Testis (tissue), 3 donors: ENCODE measurements around the gene RASGRF2. TPM values are rescaled to one million over a fixed set of nuclear protein-coding genes. Genes with fewer than 3 reads are reported as not detected.

Source experiments
- DNase-seq: peaks from one replicate; pipeline ENCODE4 v3.0.0-alpha.2; 2019
- H3K27ac ChIP-seq, 2 donors: fragments of 200-600 bp; sonication (generic); one replicate each; pipeline ENCODE4 v1.5.1; 2019
- H3K27me3 ChIP-seq: fragments of 200-600 bp; sonication (generic); one replicate; pipeline ENCODE4 v1.5.1; 2019
- H3K36me3 ChIP-seq: fragments of 200-600 bp; sonication (generic); one replicate; pipeline ENCODE4 v1.5.1; 2017; ENCODE audit warnings: low read depth; ENCODE audit errors: missing control alignments
- H3K4me1 ChIP-seq: fragments of 200-600 bp; sonication (generic); one replicate; pipeline ENCODE4 v1.5.1; 2019
- H3K4me3 ChIP-seq, 2 donors: fragments of 200-600 bp; sonication (generic); one replicate each; pipeline ENCODE4 v1.5.1; 2017 to 2019
- H3K9me3 ChIP-seq: fragments of 200-600 bp; sonication (generic); one replicate; pipeline ENCODE4 v1.5.1; 2017
- CTCF ChIP-seq, 3 experiments: fragments of 450-650 bp in 2 of 3; fragments of 200-600 bp in 1 of 3; sonication (generic) in 1 of 3; IDR thresholded peaks; one replicate each; pipeline ENCODE4 v1.5.1; 2016 to 2019; ENCODE audit warnings: antibody characterized with exemption in 3 of 3, mild to moderate bottlenecking in 2 of 3, moderate library complexity in 1 of 3
- POLR2A ChIP-seq: fragments of 450-650 bp; IDR thresholded peaks from one replicate; pipeline ENCODE4 v1.6.1; 2017; ENCODE audit warnings: antibody characterized with exemption, mild to moderate bottlenecking, moderate library complexity
- WGBS, 2 donors: methylation state at CpG; one replicate each; pipeline ENCODE4 v1.1.5; 2018; 5-methylcytosine and 5-hydroxymethylcytosine counted together
- intact Hi-C: fragments of 100-400 bp; cut with DNase I; formaldehyde crosslinking; loops from one replicate; pipeline ENCODE4 v1.15.1; 2023; ENCODE audit warnings: low total_unique reads
- polyA plus RNA-seq: library from polyadenylated mRNA; stranded (reverse); fragments of 350-450 nt; fragmentation: Illumina TruSeq; extraction: RNeasy Lipid Tissue Mini Kit (QIAGEN cat#74804); gene quantifications from one replicate; pipeline ENCODE4 v1.2.3, GENCODE V29; 2014; ENCODE audit warnings: low read depth, low replicate concordance; ENCODE audit not compliant: insufficient read depth
- total RNA-seq, 2 donors: library from RNA; depleted of rRNA; stranded (reverse); fragments of >200 nt; gene quantifications; one replicate each; pipeline ENCODE4 v1.2.3, GENCODE V29; 2016

RASGRF2 gene
- total and polyA plus RNA-seq, 3 donors from 2014 or later, result 6.2 to 11.3 (median 7.8) TPM

GRCh38 chr5:80964491-80964890 is 4.3 kb downstream of the RASGRF2 start:
- DNase-seq, result no peak
- Histone ChIP-seq H3K4me1 (no peaks in the 10 kb centered on the region), H3K4me3 (no peak overlapping the region), H3K9me3 (no peaks in the 10 kb centered on the region), H3K27me3 (no peaks in the 10 kb centered on the region), H3K36me3 (no peaks in the 10 kb centered on the region), H3K27ac (peak overlapping the region in 1 of 2 donors; percentile 5)
- 65 to 67% methylated on average over 3 of the region's 3 CpGs for WGBS, 2 donors
- TF ChIP-seq POLR2A (no peak), CTCF (IDR thresholded peaks at IDR 0.05) (no peak)
- intact Hi-C loops, result no loop called here

GRCh38 chr5:80964919-80965318 is 4.8 kb downstream of the RASGRF2 start:
- TF ChIP-seq CTCF (IDR thresholded peaks at IDR 0.05) (no peak), POLR2A (no peak)
- Histone ChIP-seq H3K4me1 (no peaks in the 10 kb centered on the region), H3K27me3 (no peaks in the 10 kb centered on the region), H3K27ac (no peak overlapping the region), H3K4me3 (no peak overlapping the region), H3K9me3 (no peaks in the 10 kb centered on the region), H3K36me3 (no peaks in the 10 kb centered on the region)
- DNase-seq, result no peak
- 81 to 88% methylated on average over 5 of the region's 5 CpGs for WGBS, 2 donors
- intact Hi-C loops, result no loop called here

GRCh38 chr5:80967500-80968181 is 7.5 kb downstream of the RASGRF2 start:
- intact Hi-C loops, result no loop called here
- 51 to 63% methylated on average over 2 of the region's 2 CpGs for WGBS, 2 donors
- Histone ChIP-seq H3K36me3 (no peaks in the 10 kb centered on the region), H3K9me3 (no peaks in the 10 kb centered on the region), H3K4me1 (no peaks in the 10 kb centered on the region), H3K27ac (no peak overlapping the region), H3K27me3 (no peaks in the 10 kb centered on the region), H3K4me3 (no peak overlapping the region)
- DNase-seq, result peak; percentile 26
- no peak for TF ChIP-seq CTCF (IDR thresholded peaks at IDR 0.05)
- TF ChIP-seq POLR2A, result no peak

GRCh38 chr5:80973027-80973426 is 12.9 kb downstream of the RASGRF2 start:
- H3K27me3 ChIP-seq, result no peaks in the 10 kb centered on the region
- intact Hi-C loops, result no loop called here
- H3K4me3 ChIP-seq, result no peak overlapping the region
- H3K9me3 ChIP-seq, result no peaks in the 10 kb centered on the region
- 83 to 90% methylated on average over 4 of the region's 4 CpGs for WGBS, 2 donors
- H3K27ac ChIP-seq, result no peak overlapping the region
- H3K36me3 ChIP-seq, result no peaks in the 10 kb centered on the region
- no peak for DNase-seq
- no peaks in the 10 kb centered on the region for H3K4me1 ChIP-seq
- TF ChIP-seq POLR2A (no peak), CTCF (IDR thresholded peaks at IDR 0.05) (no peak)

GRCh38 chr5:80975065-80975464 is 14.9 kb downstream of the RASGRF2 start:
- no peaks in the 10 kb centered on the region for H3K9me3 ChIP-seq
- peak overlapping the region in 1 of 2 donors; percentile 16 for H3K27ac ChIP-seq
- intact Hi-C loops, result no loop called here
- no peak for DNase-seq
- no peaks in the 10 kb centered on the region for H3K36me3 ChIP-seq
- TF ChIP-seq POLR2A (no peak), CTCF (IDR thresholded peaks at IDR 0.05) (no peak)
- no peaks in the 10 kb centered on the region for H3K27me3 ChIP-seq
- WGBS, 2 donors, result 34 to 60% methylated on average over 5 of the region's 5 CpGs
- H3K4me1 ChIP-seq, result no peaks in the 10 kb centered on the region
- no peak overlapping the region for H3K4me3 ChIP-seq
